ENCODE data around the gene BPTF. TPM values are rescaled to one million over a fixed set of nuclear protein-coding genes. Genes with fewer than 3 reads are reported as not detected.
A peak's percentile ranks its signal among the peaks of the same experiment; 100 is the strongest.
"Not testable (repeated sequence)": the region's sequence is repeated elsewhere in the genome, so short reads cannot be mapped to it uniquely, and the experiment has no call there.

Gene BPTF
- total RNA-seq, 4 donors from 2014 or later, result 56.9 to 106 (median 72.6) TPM

GRCh38 chr17:67800495-67800928 lies 24.8 kb upstream of the BPTF start:
- DNase-seq (ENCODE audit: low spot score), result peak; percentile 42
- TF ChIP-seq CTCF (IDR thresholded peaks at IDR 0.05), result peak in 1 of 3 donors; percentile 23
- peak; percentile 77 for ATAC-seq (ENCODE audit: low FRiP score)

- ATAC-seq (ENCODE audit: low FRiP score) (no peak), DNase-seq (ENCODE audit: low spot score) (no peak)
- TF ChIP-seq CTCF (IDR thresholded peaks at IDR 0.05), result no peak
Measured at GRCh38 chr17:67801626-67802175, 23.6 kb upstream of the BPTF start.

- no peak for ATAC-seq (ENCODE audit: low FRiP score)
- no peak for DNase-seq (ENCODE audit: low spot score)
Measured at GRCh38 chr17:67810464-67810863, 14.8 kb upstream of the BPTF start.

GRCh38 chr17:67812380-67812779 lies 12.9 kb upstream of the BPTF start:
- not testable (repeated sequence) for DNase-seq (ENCODE audit: low spot score); ATAC-seq (ENCODE audit: low FRiP score)

More at GRCh38 chr17:67810464-67810863, 14.8 kb upstream of the BPTF start:
- no peak for TF ChIP-seq CTCF (IDR thresholded peaks at IDR 0.05)

GRCh38 chr17:67813803-67814180 lies 11.5 kb upstream of the BPTF start:
- TF ChIP-seq CTCF (IDR thresholded peaks at IDR 0.05), result no peak
- no peak for ATAC-seq (ENCODE audit: low FRiP score)
- DNase-seq (ENCODE audit: low spot score), result no peak

GRCh38 chr17:67818110-67819002 lies 6.9 kb upstream of the BPTF start:
- DNase-seq (ENCODE audit: low spot score) (no peak), ATAC-seq (ENCODE audit: low FRiP score) (no peak)
- TF ChIP-seq CTCF (IDR thresholded peaks at IDR 0.05), result no peak

GRCh38 chr17:67819722-67820121 lies 5.6 kb upstream of the BPTF start:
- TF ChIP-seq CTCF (IDR thresholded peaks at IDR 0.05), result no peak
- no peak for ATAC-seq (ENCODE audit: low FRiP score)
- DNase-seq (ENCODE audit: low spot score), result no peak
